IPS-NIHi11 (cell line): ENCODE measurements around the gene RNF123.
"Not testable (repeated sequence)": the region's sequence is repeated elsewhere in the genome, so short reads cannot be mapped to it uniquely, and the experiment has no call there.

ENCODE experiments used
- DNase-seq: peaks from one replicate; pipeline ENCODE4 v3.0.0; 2012; ENCODE audit warnings: mixed read lengths, low spot score

The RNF123 gene

DNA sequence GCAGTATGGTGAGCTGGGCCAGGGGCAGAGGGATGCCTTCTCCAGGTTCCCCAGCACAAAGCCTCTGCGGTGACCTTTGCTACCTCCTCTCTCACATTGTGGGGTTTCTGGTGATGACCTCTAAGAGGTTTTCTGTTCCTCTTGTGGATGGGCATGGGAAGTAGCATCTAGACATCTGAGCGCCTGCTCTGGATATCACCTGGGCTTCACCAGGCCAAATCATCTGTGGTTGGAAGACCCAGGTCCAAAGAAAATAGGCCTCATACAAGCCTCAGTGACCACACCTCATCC lies 8.2 kb upstream of the RNF123 start:
- no peak for DNase-seq

DNA sequence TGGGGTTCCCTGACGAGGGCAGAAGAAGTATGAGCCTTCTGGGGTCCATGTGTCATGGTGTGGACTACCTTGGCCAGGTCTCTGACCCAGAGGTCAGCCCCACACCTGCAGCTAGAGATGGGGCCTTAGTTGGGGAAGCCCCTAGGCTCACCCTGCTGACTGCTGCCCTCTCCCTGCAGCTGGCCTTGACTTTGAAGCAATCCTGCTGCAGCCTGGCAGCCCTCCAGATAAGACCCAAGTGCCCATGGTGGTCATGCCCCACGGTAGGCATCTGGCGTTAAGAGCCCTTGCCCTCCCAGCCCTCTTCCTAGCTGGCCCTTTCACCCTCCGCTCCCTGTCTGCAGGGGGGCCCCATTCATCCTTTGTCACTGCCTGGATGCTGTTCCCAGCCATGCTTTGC lies 7.8 kb upstream of the RNF123 start:
- no peak for DNase-seq

DNA sequence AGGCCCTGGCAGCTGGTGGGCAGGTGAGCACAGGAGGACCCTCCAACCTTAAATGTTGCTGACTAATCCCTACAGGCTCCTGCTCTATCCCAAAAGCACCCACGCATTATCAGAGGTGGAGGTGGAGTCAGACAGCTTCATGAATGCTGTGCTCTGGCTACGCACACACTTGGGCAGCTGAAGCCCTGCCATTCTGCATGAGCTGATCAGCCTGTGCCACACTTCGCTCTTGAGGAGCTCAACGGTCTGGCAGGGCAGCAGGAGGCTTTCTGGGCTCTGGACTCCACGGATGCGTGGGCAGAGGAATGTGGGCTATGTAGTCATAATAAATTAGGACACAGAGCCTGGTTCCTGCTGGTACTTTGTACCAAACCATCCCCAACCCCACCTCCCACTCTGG lies 6.2 kb upstream of the RNF123 start:
- DNase-seq: no peak

DNA sequence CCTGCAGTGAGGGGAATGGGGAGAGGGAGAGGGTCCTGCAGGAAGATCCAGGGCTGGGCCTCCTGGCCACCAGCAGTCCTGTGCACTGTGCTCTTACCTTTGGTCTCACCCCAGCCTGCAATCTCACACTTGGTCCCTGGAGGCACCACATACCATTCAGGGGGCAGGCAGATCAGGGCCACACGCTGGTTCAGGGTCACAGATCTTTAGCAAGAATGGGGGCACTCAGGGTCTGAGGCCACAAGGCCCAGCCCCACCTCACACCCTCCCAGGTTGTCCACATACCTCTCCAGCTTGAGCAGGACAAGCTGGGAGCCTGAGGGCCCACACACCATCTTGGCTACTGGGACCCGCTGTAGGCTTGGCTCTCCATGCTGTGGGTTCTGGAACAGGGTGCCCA lies 4.9 kb upstream of the RNF123 start:
- DNase-seq: not testable (repeated sequence)

DNA sequence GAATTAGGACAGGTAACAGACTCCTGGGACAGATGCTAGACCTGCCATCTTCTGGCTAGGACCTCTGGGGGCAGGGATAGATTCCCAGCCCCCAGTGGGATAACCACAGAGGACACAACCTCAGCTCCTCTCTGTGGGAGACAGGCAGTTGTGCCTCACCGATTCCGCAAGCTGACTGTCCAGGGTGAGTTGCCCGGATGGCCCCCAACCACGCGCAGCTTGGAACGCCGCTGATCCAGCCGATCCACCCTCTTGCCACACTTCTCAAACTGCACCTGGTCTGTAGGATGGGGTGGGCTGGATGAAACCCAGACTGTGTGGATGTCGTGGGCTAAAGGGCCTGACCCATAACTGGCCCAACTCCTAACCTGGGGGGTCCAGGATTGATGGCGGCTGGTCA lies 4.3 kb upstream of the RNF123 start:
- DNase-seq: not testable (repeated sequence)

DNA sequence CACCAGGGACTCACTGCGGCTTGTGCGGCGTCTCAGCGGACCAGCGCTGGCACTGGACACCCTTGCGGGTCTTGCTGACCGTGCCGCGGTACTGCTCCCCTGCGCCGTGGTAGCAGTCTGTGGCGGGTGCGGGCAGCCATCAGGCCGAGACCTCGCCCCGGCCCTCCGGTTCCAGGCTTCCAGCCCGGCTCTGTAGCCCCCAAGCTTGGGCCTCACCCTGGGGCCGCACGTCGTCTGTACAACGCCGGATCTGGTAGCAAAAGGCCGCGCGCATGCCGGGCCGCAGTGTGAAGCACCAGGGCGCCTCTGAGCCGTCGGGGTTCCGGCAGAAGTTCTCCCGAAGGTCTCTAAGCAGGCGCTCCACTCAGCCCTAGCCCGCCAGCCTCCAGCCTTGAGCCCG lies 3.5 kb upstream of the RNF123 start:
- not testable (repeated sequence) for DNase-seq

DNA sequence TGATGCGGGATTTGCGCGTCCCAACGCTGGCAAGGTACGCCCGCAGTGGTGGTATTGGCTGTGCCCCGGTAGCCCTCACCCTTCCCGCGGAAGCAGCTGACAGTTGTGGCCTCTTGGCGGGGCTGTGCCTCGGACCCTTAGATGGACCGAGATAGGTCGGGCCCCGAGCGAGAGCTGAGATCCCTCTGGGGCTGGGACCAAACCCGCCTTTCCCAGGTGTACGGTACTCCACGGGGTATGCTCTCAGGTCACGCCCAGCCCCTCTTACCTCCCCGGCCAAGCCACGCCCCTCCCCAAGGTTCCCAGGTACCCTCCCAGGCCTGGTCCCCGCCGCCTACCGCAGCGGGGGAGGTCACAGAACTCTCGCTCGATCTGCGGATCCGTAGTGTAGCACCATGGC lies 3.0 kb upstream of the RNF123 start:
- peak; percentile 42 for DNase-seq

DNA sequence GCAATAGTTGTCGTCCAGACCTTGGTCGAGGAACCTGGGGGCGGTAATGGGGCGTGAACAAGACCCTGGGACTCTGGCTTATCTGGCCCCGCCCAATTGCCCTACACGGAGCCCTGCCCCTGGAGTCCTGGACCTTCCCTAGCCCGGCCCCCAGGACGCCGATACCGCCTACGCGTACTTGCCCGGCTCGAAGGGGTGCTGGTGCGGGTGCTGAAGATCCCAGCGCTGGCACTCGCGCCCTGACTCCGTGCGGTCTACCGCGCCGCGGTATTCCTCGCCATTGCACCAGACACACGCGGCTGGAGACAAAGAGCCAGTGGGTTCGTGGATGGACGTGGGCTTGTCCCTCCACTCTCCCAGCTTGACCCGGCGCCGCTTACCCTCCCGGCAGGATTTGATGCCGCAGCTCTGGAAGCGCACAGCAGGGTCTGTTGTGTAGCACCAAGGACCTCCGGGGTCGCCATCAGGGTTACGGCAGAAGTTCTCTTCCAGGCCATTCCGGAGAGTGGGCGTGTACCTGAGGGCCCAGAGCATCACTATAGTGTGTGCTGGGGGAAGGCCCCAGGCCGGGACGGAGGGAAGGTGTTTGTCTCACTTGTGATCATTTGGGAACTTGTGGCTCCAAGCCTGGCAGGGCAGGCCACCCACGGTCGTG lies 2.5 kb upstream of the RNF123 start:
- peak; percentile 60 for DNase-seq

DNA sequence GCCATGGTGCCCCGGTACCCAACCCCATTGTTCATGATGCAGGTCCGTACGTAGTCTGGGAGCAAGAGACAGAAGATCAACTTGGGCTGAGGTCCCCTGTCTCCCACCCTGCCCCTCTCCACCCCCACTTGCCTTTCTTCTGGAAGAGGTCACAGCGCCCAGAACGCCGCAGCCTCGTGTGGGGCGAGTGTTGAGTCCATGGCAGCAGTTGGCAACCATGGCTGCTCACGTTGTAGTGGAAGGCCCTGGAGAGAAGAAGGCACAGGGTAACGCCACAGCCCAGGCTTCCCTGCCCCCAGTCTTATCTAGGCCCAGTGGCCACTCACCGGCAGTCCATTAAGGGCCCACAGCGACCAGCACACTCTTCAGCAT lies 1.9 kb upstream of the RNF123 start:
- DNase-seq: not testable (repeated sequence)

DNA sequence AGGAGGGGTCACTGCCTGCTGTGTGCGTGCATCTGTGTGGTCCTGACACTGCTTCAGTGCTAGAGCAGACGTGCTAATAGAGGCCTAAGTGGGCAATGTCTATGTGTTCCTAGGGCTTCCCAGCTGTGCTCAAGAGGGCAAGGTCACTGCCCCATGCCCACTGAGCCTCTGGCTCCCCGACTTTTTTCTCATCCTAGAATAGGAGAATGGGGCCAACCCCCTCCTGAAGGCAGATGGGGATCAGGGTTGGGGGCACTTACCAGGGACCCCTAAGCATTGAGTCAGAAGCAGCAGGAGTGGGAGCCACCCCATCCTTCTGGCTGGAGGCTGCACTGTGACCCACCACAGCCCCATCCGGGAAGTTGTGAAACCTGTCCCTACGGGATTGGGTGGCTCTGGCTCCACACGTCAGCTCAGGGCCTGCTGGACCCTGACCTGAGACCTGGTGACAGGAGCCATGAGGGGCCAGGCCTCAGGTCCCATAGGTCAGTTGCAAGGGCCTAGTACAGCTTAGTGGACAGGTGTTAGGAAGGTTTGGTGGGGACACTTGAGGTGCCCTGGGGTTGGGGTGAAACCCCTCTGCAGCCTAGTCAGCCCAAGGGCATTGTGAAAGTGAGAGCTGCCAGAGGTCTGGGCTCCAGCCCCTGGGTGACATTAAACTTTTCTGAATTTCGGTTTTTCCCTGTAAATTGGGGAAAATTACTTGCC lies 865 bp upstream of the RNF123 start:
- DNase-seq: not testable (repeated sequence)

DNA sequence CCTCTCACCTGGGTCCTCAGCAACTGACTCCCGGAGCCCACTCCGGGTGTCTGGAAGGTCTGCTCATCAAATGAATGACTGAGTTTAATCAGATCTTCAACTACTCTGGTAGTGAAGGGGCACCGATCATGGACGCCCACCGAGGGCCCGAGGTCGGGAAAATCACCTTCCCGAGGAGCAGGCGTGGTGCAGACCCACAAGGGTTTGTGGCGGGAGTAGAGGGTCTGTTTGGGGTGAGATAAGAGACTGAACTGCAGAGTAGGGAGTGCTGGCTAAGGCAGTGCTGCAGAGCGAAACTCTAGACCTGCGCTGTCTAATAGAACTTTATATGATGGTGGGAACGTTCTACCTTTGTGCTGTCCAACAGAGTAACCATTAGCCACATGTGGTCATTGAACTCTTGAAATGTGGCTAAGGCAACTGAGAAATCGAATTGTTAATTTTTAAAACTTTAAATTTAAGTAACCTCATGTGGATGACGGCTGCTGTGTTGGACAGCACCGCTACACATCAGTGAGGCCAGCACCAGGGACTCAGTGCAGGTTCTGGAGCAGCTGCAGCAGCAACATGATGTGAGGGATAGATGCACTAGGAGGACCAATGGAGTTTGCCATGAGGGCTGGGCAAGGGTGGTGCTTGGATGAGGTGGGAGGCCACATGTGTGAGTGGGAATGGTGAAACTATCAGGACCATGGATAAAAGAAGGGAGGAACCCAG lies 709 bp downstream of the RNF123 start:
- DNase-seq: not testable (repeated sequence)

DNA sequence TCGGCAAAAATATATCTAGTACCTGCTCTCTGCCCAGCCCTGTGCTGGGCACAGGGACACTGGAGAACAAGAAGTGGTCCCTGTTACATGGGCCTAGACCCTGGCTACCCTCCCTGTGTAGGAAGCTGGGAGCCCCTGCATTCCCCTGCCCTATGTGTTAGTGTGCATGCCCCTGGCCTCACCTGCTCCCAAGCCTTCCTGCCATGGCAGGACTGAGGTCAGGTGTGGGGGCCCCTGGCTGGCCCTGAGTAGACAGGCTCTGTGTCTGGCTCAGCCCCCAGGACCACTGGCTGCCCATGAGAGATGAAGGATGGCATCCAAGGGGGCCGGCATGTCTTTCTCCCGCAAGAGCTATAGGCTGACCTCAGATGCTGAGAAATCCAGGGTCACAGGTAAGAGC lies 1.5 kb downstream of the RNF123 start:
- DNase-seq: not testable (repeated sequence)

DNA sequence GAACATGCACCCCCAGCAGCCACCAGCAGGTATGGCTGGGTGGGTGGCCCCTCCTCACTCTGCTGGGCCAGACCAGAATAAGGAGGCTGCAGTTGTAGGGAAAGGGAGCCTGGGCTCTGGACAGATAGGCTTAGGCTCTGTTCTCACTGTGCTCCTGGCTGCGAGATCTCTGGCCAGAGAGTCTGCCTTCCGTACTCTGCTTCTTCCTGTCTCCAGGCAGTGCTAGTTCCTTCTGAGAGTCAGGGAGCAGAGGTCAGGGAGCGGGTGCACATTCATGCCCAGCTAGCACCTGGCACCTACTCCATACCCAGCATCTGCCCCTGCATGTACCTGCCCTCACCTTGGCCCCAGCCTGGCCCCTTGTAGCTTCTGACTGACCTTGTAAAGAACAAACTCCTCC lies 2.1 kb downstream of the RNF123 start:
- not testable (repeated sequence) for DNase-seq

DNA sequence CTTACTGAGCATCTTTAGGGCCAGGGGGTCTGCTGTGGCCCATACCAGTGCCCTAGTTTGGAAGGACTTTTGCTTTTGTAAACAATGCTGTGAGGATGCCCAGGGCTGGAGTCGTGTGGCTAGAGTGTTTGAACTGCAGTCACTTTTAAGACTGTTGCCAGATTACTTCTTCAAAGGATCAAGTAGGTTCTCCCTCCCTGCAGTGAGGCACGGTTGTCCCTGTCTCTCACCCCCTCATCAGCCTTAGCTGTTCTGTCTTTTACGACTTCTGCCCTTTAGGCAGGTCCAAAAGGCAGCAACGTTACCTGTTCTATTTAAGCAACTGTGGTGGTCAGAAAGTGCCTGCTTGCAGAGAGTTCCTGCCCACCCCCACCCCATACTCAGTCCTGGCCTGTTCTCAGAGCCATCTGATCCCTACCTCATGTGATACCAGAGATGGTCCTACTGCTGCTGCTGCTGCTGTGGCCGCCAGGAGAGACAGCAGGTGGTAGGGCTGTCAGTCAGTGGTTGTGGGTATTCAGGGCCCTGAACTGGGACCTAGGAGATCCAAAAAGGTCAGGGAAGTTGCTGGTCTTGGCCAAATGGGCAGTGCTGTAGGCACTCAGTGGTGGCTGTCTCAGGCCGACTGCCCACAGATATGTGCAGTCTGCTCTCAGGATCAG lies 5.2 kb downstream of the RNF123 start:
- not testable (repeated sequence) for DNase-seq

DNA sequence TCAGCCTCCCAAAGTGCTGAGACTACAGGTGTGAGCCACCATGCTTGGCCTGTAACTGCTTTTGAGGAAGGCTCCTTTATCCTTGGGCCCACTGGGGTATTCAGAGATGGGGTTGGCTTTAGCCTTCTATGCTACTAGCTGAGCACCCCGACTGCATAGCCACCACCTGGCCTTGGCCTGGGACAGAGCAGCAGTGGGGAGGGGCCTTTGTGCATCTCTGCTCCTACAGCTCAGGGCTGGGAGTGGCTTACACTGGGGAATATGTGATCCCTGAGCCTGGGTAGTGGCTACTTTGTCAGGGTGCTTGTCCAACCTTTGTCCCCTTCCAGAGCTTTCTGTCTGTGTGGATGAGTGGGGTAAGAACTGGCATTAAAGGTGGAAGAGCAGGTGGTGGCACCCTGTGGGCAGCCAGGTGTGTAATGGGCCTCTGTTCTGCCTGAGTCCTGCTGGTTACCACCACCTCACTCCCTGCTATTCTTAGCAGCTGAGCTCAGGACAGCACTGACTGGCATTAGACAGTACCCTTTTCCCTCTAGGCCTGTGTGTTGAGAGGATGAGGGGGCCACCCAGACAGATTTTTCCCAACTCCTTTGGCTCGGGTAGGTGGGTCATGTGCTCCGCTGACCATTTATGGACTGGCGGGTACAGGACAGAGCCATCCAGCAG lies 6.1 kb downstream of the RNF123 start:
- not testable (repeated sequence) for DNase-seq

DNA sequence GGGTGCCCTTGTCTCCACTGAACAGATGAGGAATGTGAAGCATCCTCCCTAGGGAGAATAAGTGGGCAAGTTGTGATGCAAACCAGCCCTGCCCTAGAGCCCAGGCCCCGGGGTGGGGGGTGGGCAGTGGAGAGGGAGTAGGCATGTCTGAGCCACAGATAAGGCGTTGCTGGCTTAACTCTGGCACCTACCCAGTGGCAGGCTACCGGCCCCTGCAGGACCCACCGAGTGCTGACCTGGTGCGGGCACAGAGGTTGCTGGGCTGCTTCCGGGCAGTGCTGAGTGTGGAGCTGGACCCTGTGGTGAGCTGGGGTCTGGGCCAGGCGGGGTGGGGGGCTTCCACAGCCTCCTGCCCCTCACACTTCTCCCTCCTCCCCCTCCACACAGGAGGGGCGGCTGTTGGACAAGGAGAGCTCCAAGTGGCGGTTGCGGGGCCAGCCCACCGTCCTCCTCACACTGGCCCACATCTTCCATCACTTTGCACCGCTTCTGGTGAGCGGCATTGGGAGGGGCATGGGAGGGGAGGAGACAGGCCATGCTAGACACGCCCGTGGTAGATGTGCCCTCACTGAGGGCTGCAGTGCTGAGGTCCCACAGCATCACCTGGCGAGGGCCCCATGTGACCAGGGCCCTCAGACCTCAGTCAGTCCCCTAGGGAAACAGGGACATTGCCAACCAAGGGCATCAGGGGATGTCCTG lies 10.1 kb downstream of the RNF123 start:
- no peak for DNase-seq

DNA sequence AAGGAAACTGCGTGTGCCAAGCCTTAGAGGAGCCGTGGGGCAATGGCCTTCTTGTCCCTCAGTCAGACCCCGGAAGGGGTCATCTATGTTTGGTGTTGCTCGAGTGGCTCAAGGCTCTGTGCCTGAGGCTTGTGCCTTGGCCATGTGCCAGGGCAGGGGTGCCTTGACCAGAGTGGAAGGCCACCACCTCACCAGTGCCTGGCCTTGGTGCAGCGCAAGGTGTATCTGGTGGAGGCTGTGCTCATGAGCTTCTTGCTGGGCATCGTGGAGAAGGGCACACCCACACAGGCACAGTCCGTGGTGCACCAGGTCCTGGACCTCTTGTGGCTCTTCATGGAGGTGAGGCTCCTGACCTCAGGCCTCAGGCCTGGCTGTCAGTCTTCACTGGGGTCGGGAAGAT lies 10.7 kb downstream of the RNF123 start:
- DNase-seq: no peak

DNA sequence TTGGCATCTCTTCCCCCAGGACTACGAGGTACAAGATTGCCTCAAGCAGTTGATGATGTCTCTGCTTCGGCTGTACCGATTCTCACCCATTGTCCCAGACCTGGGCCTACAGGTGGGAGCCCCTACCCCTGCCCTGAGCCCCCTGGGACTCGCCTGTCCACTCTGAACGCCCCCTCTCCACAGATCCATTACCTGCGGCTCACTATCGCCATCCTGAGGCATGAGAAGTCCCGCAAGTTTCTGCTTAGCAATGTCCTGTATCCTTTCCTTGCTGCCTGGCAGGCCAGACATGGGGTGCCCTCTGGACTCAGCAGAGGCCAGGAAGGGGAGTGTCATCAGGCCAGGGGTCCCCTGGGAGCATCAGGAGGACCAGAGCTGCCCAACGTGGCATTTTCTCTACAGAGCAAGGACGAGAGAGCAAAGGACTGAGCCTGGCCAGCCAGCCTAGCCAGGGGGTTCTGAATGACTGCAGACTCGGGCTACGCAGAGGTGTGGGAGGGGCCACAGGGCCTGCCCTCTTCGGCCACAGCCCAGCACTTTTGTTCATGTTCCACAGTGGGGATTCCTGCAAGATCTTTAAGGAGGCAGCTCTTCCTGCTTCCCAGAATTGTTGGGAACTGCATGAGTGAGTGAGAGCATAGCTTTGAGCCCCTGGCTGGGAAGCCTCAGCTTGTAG lies 11.2 kb downstream of the RNF123 start:
- peak; percentile 62 for DNase-seq

DNA sequence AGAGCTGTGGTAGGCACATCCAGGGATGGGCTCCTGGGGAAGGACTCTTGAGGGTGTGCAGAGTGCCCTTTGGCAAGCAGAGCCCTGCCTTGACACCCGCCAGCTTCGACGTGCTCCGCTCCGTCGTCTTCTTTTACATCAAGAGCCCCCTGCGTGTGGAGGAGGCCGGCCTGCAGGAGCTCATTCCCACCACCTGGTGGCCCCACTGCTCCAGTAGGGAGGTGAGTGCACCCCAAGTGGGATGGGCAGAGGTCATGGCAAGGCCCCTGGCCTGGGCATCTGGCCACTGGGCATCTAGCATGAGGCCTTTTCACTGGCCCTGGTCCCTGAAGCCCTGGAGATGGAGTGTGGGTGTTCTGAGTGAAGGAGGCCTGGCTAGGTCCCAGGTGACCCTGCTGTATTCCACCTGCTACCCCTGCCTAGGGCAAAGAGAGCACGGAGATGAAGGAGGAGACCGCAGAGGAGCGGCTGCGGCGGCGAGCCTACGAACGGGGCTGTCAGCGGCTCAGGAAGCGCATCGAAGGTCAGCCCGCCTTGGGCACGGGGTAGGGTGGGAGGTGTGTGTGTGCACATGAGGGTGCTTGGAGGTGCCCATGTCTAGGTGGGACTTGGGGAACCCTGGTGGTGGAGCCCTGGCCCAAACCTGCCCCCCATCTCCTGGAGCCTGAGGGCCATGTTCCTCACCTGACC lies 12.2 kb downstream of the RNF123 start:
- peak; percentile 81 for DNase-seq

DNA sequence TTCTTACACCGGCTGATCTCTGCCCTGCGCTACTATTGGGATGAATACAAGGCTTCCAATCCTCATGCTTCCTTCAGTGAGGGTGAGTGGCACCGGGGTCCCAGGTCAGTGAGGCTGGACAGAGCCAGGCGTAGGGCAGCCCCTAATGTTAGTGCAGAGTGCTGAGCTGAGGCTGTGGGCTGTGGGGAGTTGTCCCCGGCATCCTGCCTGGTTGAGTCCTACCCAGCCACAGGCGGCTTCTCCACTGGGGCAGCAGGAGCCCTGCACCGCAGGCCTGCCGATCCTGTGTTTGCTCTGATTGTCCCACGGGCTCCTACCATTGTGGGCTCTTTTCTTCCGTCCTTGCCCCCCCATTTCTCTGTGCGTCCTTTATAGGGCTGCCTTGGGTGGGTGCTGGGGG lies 13.3 kb downstream of the RNF123 start:
- DNase-seq: no peak
